Measurements from ENCODE around the gene CALHM6.

- TF ChIP-seq YY1 (IDR thresholded peaks at IDR 0.05; ENCODE audit: extremely low read depth, insufficient replicate concordance, low read depth, low read length): no peak
- no peak for TF ChIP-seq CTCF (IDR thresholded peaks at IDR 0.05 in 2 of 3, conservative IDR thresholded peaks at IDR 0.05 in 1 of 3; ENCODE audit: borderline replicate concordance in 1 of 3, insufficient read depth in 1 of 3, low read depth in 2 of 3, low read length in 2 of 3)
- no peak for TF ChIP-seq POLR2AphosphoS5 (IDR thresholded peaks at IDR 0.05; ENCODE audit: low read depth, low read length)
- TF ChIP-seq CBX3 (IDR thresholded peaks at IDR 0.05; ENCODE audit: low read depth): no peak
Observed at GRCh38 chr6:116485559-116486184, 24.5 kb downstream of the CALHM6 start.
